Common myeloid progenitor, CD34-positive (primary cell): ENCODE data around the gene PRKN.

ENCODE experiments used
- CTCF ChIA-PET: fragments of 350-600 bp; sonication (Branson Sonifier 250); formaldehyde crosslinking; loops from one replicate; lab custom pipeline; 2021; ENCODE audit warnings: antibody characterized with exemption; lab: Charles Lee
- POLR2A ChIA-PET: fragments of 350-600 bp; sonication (Branson Sonifier 250); formaldehyde crosslinking; loops from one replicate; lab custom pipeline; 2021; ENCODE audit warnings: antibody characterized with exemption; lab: Charles Lee
- DNase-seq, 3 donors: peaks; one replicate each; pipeline versions ENCODE4 v3.0.0 to v3.0.0-alpha.2; 2013
- H3K27ac ChIP-seq, 2 experiments: 1 replicate in 1 of 2; 2 replicates in 1 of 2; pipeline ENCODE4 v1.7.0; 2013; ENCODE audit warnings: inconsistent platforms in 2 of 2, low read length in 2 of 2, mild to moderate bottlenecking in 2 of 2, low read depth in 1 of 2, moderate library complexity in 1 of 2; ENCODE audit not compliant: severe bottlenecking in 2 of 2, insufficient read depth in 1 of 2, poor library complexity in 1 of 2
- H3K27me3 ChIP-seq, 5 experiments: replicated peaks in 2 of 5; 1 replicate in 3 of 5; 2 replicates in 2 of 5; pipeline versions ENCODE4 v1.6.1 to v1.7.0; 2013; ENCODE audit warnings: low read length in 4 of 5, mild to moderate bottlenecking in 2 of 5, moderate library complexity in 2 of 5, inconsistent platforms in 1 of 5; ENCODE audit not compliant: insufficient read depth in 5 of 5, control insufficient read depth in 4 of 5
- H3K36me3 ChIP-seq, 4 experiments: 1 replicate in 2 of 4; 2 replicates in 2 of 4; pipeline versions ENCODE4 v1.6.1 to v1.7.0; 2013; ENCODE audit warnings: low read length in 3 of 4, control low read depth in 1 of 4, mild to moderate bottlenecking in 1 of 4; ENCODE audit not compliant: control insufficient read depth in 4 of 4, insufficient read depth in 4 of 4
- H3K4me1 ChIP-seq, 4 experiments: 1 replicate in 3 of 4; 2 replicates in 1 of 4; pipeline versions ENCODE4 v1.6.1 to v1.7.1; 2013; ENCODE audit warnings: low read length in 3 of 4, mild to moderate bottlenecking in 3 of 4, control low read depth in 1 of 4, inconsistent platforms in 1 of 4, moderate library complexity in 1 of 4; ENCODE audit not compliant: control insufficient read depth in 4 of 4, insufficient read depth in 4 of 4; ENCODE audit errors: control extremely low read depth in 1 of 4
- H3K4me3 ChIP-seq, 7 experiments: 1 replicate in 4 of 7; 2 replicates in 3 of 7; pipeline versions ENCODE4 v1.5.1 to v1.7.0; 2013; ENCODE audit warnings: mild to moderate bottlenecking in 7 of 7, low read length in 6 of 7, moderate library complexity in 6 of 7, inconsistent platforms in 2 of 7, low read depth in 2 of 7, control low read depth in 1 of 7; ENCODE audit not compliant: insufficient read depth in 4 of 7, control insufficient read depth in 1 of 7; ENCODE audit errors: extremely low read depth in 1 of 7
- H3K9me3 ChIP-seq, 5 experiments: 1 replicate in 4 of 5; 2 replicates in 1 of 5; pipeline versions ENCODE4 v1.6.1 to v1.7.1; 2013; ENCODE audit warnings: low read length in 4 of 5, mild to moderate bottlenecking in 2 of 5, inconsistent platforms in 1 of 5, low read depth in 1 of 5, moderate library complexity in 1 of 5; ENCODE audit not compliant: control insufficient read depth in 4 of 5, insufficient read depth in 2 of 5; ENCODE audit errors: control extremely low read depth in 1 of 5
- WGBS: methylation state at CpG from one replicate; pipeline ENCODE4 v1.1.5; 2013; ENCODE audit not compliant: insufficient coverage; 5-methylcytosine and 5-hydroxymethylcytosine counted together

Gene PRKN

DNA sequence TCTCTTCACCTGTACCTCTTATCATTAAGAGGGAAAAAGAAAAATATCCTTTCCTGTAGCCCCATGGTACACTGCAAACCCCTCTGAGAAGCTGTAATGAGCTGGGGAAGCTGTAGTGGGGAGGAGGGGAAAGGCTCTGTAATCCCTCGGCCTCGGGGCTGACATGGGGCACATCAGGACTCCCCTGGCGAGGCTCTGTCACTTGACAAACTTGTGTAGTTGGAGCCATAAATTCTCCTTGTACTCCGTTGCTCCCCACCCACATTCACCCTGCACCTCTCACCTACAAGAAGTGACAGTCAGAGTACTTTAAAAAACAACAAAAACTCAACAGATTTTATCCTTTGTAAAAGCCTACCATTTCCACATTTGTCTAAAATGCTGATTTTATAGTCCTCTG lies 978.0 kb downstream of the PRKN start:
- POLR2A ChIA-PET = no interaction called here
- no peaks in the 10 kb centered on the region for H3K36me3 ChIP-seq
- DNase-seq = no peak
- H3K27me3 ChIP-seq = no peaks in the 10 kb centered on the region
- no peaks in the 10 kb centered on the region for H3K9me3 ChIP-seq
- no peak overlapping the region for H3K27ac ChIP-seq
- H3K4me3 ChIP-seq = no peak overlapping the region
- H3K4me1 ChIP-seq = peaks cover 0 to 9% (median 2%) of the 10 kb centered on the region in 4 experiments
- CTCF ChIA-PET = interaction anchor here (0.7 to 2.6 kb wide), 13 partner anchors 10 to 495 kb away, joined by 3 to 16 read pairs (median 5); no protein-coding TSS in a partner anchor
- WGBS = 94% methylated on average over 3 of the region's 4 CpGs

DNA sequence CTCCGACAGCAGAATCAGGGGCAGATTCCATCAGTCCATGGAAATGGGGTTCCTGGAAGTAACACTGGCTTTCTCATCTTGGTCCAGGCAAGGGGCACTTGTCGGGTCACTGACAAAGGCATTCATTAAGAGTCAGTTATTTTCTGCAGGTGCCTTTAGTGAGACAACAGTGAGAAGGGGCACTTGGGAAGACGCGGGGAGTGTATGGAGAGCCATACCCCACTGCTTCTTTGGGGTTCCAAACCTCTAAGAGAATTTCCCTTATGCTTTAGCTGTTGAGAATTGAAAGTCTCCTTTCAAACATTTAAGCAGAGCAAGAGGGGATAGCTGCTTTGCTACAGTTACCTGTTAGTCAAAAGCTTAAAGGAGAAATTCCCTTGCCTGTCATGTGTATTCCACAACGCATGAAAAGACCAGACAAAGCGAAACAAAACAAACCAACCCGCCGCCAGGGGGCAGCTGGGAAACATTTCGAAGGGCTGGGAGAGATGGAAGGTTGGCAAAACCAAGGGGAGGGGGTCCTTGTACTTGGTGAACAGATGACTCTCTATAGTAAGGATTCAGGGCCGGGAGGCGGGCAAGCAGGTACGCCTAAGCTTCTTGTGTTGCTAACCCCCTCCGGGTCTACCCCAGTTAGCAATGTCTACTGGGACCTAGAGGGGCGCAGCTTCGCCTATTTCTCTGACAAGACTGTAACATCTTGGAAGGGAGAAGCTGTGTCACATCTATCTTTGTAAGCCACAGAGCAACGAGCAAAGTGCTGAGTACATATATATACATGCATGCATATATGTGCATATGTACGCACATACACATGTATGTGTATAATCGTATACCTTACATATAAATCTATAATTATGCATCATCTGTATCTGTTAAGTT lies 978.8 kb downstream of the PRKN start:
- 56% methylated on average over 8 of the region's 18 CpGs for WGBS
- POLR2A ChIA-PET = interaction anchor here (0.7 kb wide), 1 partner anchor 1401 kb away, joined by 3 read pairs; no protein-coding TSS in a partner anchor
- Histone ChIP-seq H3K27me3 (no peaks in the 10 kb centered on the region), H3K27ac (peak overlapping the region in 1 of 2 experiments; percentile 7), H3K36me3 (no peaks in the 10 kb centered on the region), H3K9me3 (no peaks in the 10 kb centered on the region), H3K4me3 (peak overlapping the region in 2 of 7 experiments; percentile 12), H3K4me1 (peaks cover 0 to 9% (median 2%) of the 10 kb centered on the region in 4 experiments)
- CTCF ChIA-PET = interaction anchor here (0.7 to 2.6 kb wide), 22 partner anchors 8 to 496 kb away, joined by 3 to 16 read pairs (median 4); no protein-coding TSS in a partner anchor
- DNase-seq = peak; percentile 70 to 81 (median 73)

- Histone ChIP-seq H3K27ac (no peak overlapping the region), H3K9me3 (no peaks in the 10 kb centered on the region), H3K4me3 (no peak overlapping the region), H3K36me3 (no peaks in the 10 kb centered on the region), H3K4me1 (peaks cover 0 to 9% (median 2%) of the 10 kb centered on the region in 4 experiments), H3K27me3 (no peaks in the 10 kb centered on the region)
- POLR2A ChIA-PET = no interaction called here
- CTCF ChIA-PET = interaction anchor here (0.6 to 2.6 kb wide), 4 partner anchors 20 to 406 kb away, joined by 3 to 16 read pairs (median 8); no protein-coding TSS in a partner anchor
- no peak for DNase-seq
- WGBS = 98% methylated on average over 5 of the region's 7 CpGs
These were observed 980.1 kb downstream of the PRKN start for GRCh38 chr6:161747506-161747905.

DNA sequence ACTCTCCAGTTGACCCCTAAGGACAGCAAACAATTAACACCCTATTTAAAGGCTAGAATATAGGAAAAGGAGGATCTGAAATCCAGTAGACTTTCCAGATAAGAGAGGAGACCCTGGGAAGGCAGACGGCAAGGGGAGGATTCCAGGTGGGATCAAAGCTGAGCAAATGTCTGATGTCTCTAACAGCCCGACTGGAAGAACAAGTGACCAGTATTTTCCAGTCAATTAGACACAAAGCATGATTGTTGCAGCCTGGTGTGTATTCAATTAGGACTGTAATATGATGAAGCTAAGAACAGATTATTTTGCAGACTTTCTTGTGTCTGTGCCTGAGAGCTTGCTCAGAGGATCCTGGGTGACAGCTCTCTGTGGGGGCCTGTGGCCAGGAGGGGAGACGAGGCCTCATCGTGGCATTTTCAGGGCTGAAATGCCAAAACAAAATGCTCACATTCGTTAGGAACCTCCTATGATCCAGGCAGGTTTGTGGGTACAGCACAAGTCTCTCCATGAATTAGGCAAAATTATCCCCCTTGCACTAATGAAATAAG lies 981.9 kb downstream of the PRKN start:
- WGBS = 86% methylated on average over 5 of the region's 5 CpGs

DNA sequence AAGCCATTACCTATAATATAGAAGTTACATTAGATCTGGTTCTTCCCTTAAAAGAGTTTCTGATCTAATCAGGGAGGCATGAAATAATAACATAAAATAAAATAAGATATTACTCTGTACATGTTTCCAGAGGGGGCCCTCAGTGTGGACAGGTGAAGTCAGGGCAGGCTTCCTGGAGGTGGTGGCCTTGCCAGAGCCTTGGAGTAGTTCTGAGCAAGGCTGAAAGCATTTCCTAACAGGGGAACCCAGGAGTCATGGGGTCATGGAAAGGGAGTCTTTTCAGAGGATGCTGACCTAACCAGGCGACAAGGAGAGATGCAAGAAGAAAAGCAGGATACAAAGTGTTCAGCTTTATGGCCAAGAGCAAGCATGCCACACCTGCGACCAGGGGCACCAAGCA lies 982.4 kb downstream of the PRKN start:
- CTCF ChIA-PET = interaction anchor here (1.6 kb wide), 1 partner anchor 84 kb away, joined by 4 read pairs; no protein-coding TSS in a partner anchor

More for the DNA sequence above, 981.9 kb downstream of the PRKN start:
- CTCF ChIA-PET = interaction anchor here (1.6 kb wide), 1 partner anchor 83 kb away, joined by 4 read pairs; no protein-coding TSS in a partner anchor
- POLR2A ChIA-PET = no interaction called here
- Histone ChIP-seq H3K27ac (no peak overlapping the region), H3K4me1 (peaks cover 0 to 9% (median 2%) of the 10 kb centered on the region in 4 experiments), H3K36me3 (no peaks in the 10 kb centered on the region), H3K4me3 (peak overlapping the region in 1 of 7 experiments; percentile 32), H3K9me3 (peaks cover 0 to 3% (median 0%) of the 10 kb centered on the region in 5 experiments), H3K27me3 (no peaks in the 10 kb centered on the region)
- no peak for DNase-seq

GRCh38 chr6:161744211-161745067 lies 983.1 kb downstream of the PRKN start:
- peaks cover 0 to 9% (median 2%) of the 10 kb centered on the region in 4 experiments for H3K4me1 ChIP-seq
- H3K27me3 ChIP-seq = no peaks in the 10 kb centered on the region
- POLR2A ChIA-PET = interaction anchor here (0.6 kb wide), 1 partner anchor 1531 kb away, joined by 3 read pairs; no protein-coding TSS in a partner anchor
- peaks cover 0 to 3% (median 0%) of the 10 kb centered on the region in 5 experiments for H3K9me3 ChIP-seq
- 100% methylated on average over 8 of the region's 14 CpGs for WGBS
- H3K36me3 ChIP-seq = no peaks in the 10 kb centered on the region
- no peak for DNase-seq
- CTCF ChIA-PET = interaction anchor here (0.6 to 1.1 kb wide), 2 partner anchors 178 to 1381 kb away, joined by 3 read pairs; no protein-coding TSS in a partner anchor
- no peak overlapping the region for H3K4me3 ChIP-seq
- no peak overlapping the region for H3K27ac ChIP-seq

More for the DNA sequence above, 982.4 kb downstream of the PRKN start:
- H3K4me1 ChIP-seq = peaks cover 0 to 9% (median 2%) of the 10 kb centered on the region in 4 experiments
- POLR2A ChIA-PET = no interaction called here
- no peak for DNase-seq
- no peaks in the 10 kb centered on the region for H3K36me3 ChIP-seq
- no peak overlapping the region for H3K4me3 ChIP-seq
- H3K27me3 ChIP-seq = no peaks in the 10 kb centered on the region
- H3K9me3 ChIP-seq = peaks cover 0 to 3% (median 0%) of the 10 kb centered on the region in 5 experiments
- H3K27ac ChIP-seq = no peak overlapping the region
- WGBS = 100% methylated on average over 1 of the region's 2 CpGs
